Loucy (cell line): ENCODE measurements around the gene MYO1F.
"Not testable (repeated sequence)": the region's sequence is repeated elsewhere in the genome, so short reads cannot be mapped to it uniquely, and the experiment has no call there.

ENCODE experiments used
- H2AFZ ChIP-seq: fragments of 200-600 bp; sonication (generic); 2 replicates; pipeline ENCODE4 v1.6.0; 2016; ENCODE audit warnings: antibody characterized with exemption, mild to moderate bottlenecking, low read length, moderate library complexity
- H3F3A ChIP-seq: fragments of 200-600 bp; 2 replicates; pipeline ENCODE4 v1.6.0; 2016; ENCODE audit warnings: antibody characterized with exemption, low read depth, mild to moderate bottlenecking
- H3K27me3 ChIP-seq: fragments of 200-600 bp; sonication (generic); 2 replicates; pipeline ENCODE4 v1.6.1; 2014; ENCODE audit warnings: low read length, mild to moderate bottlenecking; ENCODE audit not compliant: insufficient read depth, poor library complexity, severe bottlenecking
- H3K36me3 ChIP-seq: fragments of 200-600 bp; sonication (generic); 2 replicates; pipeline ENCODE4 v1.6.1; 2016; ENCODE audit warnings: low read length; ENCODE audit not compliant: insufficient read depth
- H3K4me1 ChIP-seq: fragments of 200-600 bp; sonication (generic); 2 replicates; pipeline ENCODE4 v1.5.1; 2014; ENCODE audit warnings: low read length, mild to moderate bottlenecking; ENCODE audit not compliant: insufficient read depth, poor library complexity, severe bottlenecking
- H3K4me2 ChIP-seq: fragments of 200-600 bp; sonication (generic); 2 replicates; pipeline ENCODE4 v1.6.0; 2014; ENCODE audit warnings: antibody characterized with exemption, low read length, low read depth, mild to moderate bottlenecking; ENCODE audit not compliant: poor library complexity, severe bottlenecking
- H3K4me3 ChIP-seq: fragments of 200-600 bp; sonication (generic); 2 replicates; pipeline ENCODE4 v1.5.1; 2014; ENCODE audit warnings: low read length, mild to moderate bottlenecking, mixed read lengths; ENCODE audit not compliant: poor library complexity, severe bottlenecking
- H3K79me2 ChIP-seq: fragments of 200-600 bp; sonication (generic); 2 replicates; pipeline ENCODE4 v1.6.1; 2014; ENCODE audit warnings: low read length; ENCODE audit not compliant: insufficient read depth
- H3K9ac ChIP-seq: fragments of 200-600 bp; sonication (generic); 2 replicates; pipeline ENCODE4 v1.6.0; 2014; ENCODE audit warnings: mild to moderate bottlenecking, low read depth, low read length, moderate library complexity; ENCODE audit not compliant: poor library complexity, severe bottlenecking
- H3K9me2 ChIP-seq: fragments of 200-600 bp; sonication (generic); replicated peaks from 2 replicates; pipeline ENCODE4 v1.6.1; 2016; ENCODE audit warnings: low read depth, low read length, mixed read lengths
- H3K9me3 ChIP-seq: fragments of 200-600 bp; sonication (generic); 2 replicates; pipeline ENCODE4 v1.6.1; 2014; ENCODE audit warnings: mild to moderate bottlenecking, antibody characterized with exemption, low read length, low read depth; ENCODE audit not compliant: insufficient read depth
- H4K20me1 ChIP-seq: fragments of 200-600 bp; sonication (generic); 2 replicates; pipeline ENCODE4 v1.6.0; 2014; ENCODE audit warnings: antibody characterized with exemption, low read length, mild to moderate bottlenecking; ENCODE audit not compliant: insufficient read depth, poor library complexity, severe bottlenecking
- CTCF ChIP-seq: fragments of 200-600 bp; sonication (generic); conservative IDR thresholded peaks from 2 replicates; pipeline ENCODE4 v1.5.1; 2014; ENCODE audit warnings: mild to moderate bottlenecking, antibody characterized with exemption, low read length
- EZH2phosphoT487 ChIP-seq: fragments of 200-600 bp; IDR thresholded peaks from 2 replicates; pipeline ENCODE4 v1.6.1; 2018; ENCODE audit warnings: antibody characterized with exemption, mild to moderate bottlenecking, moderate library complexity, borderline replicate concordance

MYO1F gene

GRCh38 chr19:8561075-8561764 lies 16.0 kb downstream of the MYO1F start:
- H3K79me2 ChIP-seq, result 0 out of 2 replicates have a peak, but pooled peaks cover 2% of the 10 kb centered on the region
- H3K4me2 ChIP-seq, result no peak overlapping the region
- H2AFZ ChIP-seq, result no peak overlapping the region
- H3K9ac ChIP-seq, result no peak overlapping the region
- no peaks in the 10 kb centered on the region for H3K27me3 ChIP-seq
- TF ChIP-seq EZH2phosphoT487, result no peak
- peaks cover 8% of the 10 kb centered on the region for H3K4me1 ChIP-seq
- H3K9me3 ChIP-seq, result no peaks in the 10 kb centered on the region
- H3K9me2 ChIP-seq, result no peaks in the 10 kb centered on the region
- H4K20me1 ChIP-seq, result no peaks in the 10 kb centered on the region
- no peak overlapping the region for H3K4me3 ChIP-seq
- H3K36me3 ChIP-seq, result no peaks in the 10 kb centered on the region
- H3F3A ChIP-seq, result no peaks in the 10 kb centered on the region

GRCh38 chr19:8558325-8558724 lies 18.9 kb downstream of the MYO1F start:
- Histone ChIP-seq H2AFZ (no peak overlapping the region), H3K4me2 (no peak overlapping the region), H4K20me1 (no peaks in the 10 kb centered on the region), H3K4me1 (peaks cover 8% of the 10 kb centered on the region), H3K9me3 (no peaks in the 10 kb centered on the region), H3K79me2 (no peaks in the 10 kb centered on the region), H3F3A (no peaks in the 10 kb centered on the region), H3K27me3 (no peaks in the 10 kb centered on the region), H3K4me3 (no peak overlapping the region), H3K9me2 (no peaks in the 10 kb centered on the region), H3K36me3 (peaks cover 6% of the 10 kb centered on the region; the same call in 1 of the 2 replicates), H3K9ac (no peak overlapping the region)
- TF ChIP-seq EZH2phosphoT487, result no peak
- no peak for TF ChIP-seq CTCF

- H2AFZ ChIP-seq, result no peak overlapping the region
- no peaks in the 10 kb centered on the region for H3K9me3 ChIP-seq
- H3K9me2 ChIP-seq, result no peaks in the 10 kb centered on the region
- H3K4me1 ChIP-seq, result peaks cover 8% of the 10 kb centered on the region
- H3K9ac ChIP-seq, result no peak overlapping the region
- no peaks in the 10 kb centered on the region for H3K79me2 ChIP-seq
- no peaks in the 10 kb centered on the region for H4K20me1 ChIP-seq
- H3K4me2 ChIP-seq, result no peak overlapping the region
- peaks cover 12% of the 10 kb centered on the region; the same call in 1 of the 2 replicates for H3K36me3 ChIP-seq
- no peaks in the 10 kb centered on the region for H3K27me3 ChIP-seq
- H3F3A ChIP-seq, result no peaks in the 10 kb centered on the region
- no peak overlapping the region for H3K4me3 ChIP-seq
- TF ChIP-seq CTCF (no peak), EZH2phosphoT487 (no peak)
Measured at GRCh38 chr19:8557642-8558238, 19.5 kb downstream of the MYO1F start.

- H3K79me2 ChIP-seq, H2AFZ ChIP-seq, H3K4me3 ChIP-seq, H3K4me2 ChIP-seq, H3F3A ChIP-seq, H3K4me1 ChIP-seq, H3K9me3 ChIP-seq, H3K27me3 ChIP-seq, H3K9me2 ChIP-seq, H4K20me1 ChIP-seq, H3K9ac ChIP-seq: not testable (repeated sequence)
- peaks cover 17% of the 10 kb centered on the region; the same call in 1 of the 2 replicates for H3K36me3 ChIP-seq
Measured at GRCh38 chr19:8553729-8554128, 23.5 kb downstream of the MYO1F start.
